NCI-H187 (cell line): ENCODE measurements around the gene B3GNT5.

Experiments used
- DNase-seq, 2 experiments: peaks; one replicate each; lab custom pipeline; 2025; lab: John Stamatoyannopoulos, UW

B3GNT5 gene

DNA sequence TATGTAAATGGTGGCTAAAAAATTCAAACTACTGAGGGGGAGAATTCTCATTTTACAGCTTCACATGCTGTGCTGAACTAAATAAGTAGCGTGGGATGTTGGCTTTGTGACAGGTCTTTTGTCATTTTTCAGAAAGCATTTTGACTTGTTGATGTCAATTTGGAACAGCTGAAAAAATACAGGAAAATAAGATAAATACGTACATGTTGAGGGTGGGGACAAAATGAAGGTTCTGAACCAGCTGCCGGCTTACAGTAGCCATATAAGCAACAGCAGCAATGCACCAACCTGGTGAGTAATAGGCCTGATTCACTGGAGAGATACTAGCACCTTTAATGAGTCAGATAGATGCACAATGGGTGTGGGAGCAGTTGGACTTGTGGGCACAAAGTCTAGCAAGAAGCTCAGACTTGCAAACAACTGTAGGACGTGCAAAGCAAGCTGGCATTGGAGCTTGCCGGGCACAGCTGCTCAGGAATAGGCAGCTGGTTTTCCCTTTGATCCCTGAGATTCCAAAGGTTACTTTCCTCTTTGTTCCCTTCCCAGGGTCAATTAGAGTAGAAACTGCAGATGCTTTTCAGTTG, 12.9 kb downstream of the B3GNT5 start:
- DNase-seq, result no peak

GRCh38 chr3:183266454-183266853, 13.4 kb downstream of the B3GNT5 start:
- DNase-seq, result no peak

- no peak for DNase-seq
These were observed 14.1 kb downstream of the B3GNT5 start for GRCh38 chr3:183267140-183267539.

DNA sequence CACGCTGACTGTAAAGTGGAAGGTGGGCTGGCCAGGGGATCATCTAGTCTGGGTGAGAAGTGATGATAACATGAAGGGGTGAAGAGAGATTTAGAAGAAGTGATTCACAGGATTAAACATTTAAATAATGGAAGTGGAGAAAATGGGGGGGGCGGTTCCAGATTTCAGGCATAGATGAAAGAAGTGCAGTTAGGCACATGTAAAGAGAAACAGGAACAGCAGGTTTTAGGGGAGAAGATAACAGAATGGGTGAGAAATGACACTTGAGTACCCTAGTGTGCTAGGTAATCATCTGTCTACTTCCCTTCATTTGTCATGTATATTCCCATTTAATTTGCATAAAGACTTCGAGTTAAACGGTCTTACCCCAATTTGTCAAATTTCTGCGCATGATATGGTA, 15.3 kb downstream of the B3GNT5 start:
- no peak for DNase-seq

GRCh38 chr3:183269345-183269744, 16.3 kb downstream of the B3GNT5 start:
- no peak for DNase-seq

DNA sequence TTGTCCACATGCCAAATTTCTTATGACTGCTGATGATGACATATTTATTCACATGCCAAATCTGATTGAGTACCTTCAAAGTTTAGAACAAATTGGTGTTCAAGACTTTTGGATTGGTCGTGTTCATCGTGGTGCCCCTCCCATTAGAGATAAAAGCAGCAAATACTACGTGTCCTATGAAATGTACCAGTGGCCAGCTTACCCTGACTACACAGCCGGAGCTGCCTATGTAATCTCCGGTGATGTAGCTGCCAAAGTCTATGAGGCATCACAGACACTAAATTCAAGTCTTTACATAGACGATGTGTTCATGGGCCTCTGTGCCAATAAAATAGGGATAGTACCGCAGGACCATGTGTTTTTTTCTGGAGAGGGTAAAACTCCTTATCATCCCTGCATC, 17.3 kb downstream of the B3GNT5 start:
- DNase-seq, result no peak

GRCh38 chr3:183272142-183272541, 19.1 kb downstream of the B3GNT5 start:
- no peak for DNase-seq

DNA sequence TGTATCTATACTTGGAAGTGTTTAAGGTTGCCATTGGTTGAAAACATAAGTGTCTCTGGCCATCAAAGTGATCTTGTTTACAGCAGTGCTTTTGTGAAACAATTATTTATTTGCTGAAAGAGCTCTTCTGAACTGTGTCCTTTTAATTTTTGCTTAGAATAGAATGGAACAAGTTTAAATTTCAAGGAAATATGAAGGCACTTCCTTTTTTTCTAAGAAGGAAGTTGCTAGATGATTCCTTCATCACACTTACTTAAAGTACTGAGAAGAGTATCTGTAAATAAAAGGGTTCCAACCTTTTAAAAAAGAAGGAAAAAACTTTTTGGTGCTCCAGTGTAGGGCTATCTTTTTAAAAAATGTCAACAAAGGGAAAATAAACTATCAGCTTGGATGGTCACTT, 19.7 kb downstream of the B3GNT5 start:
- no peak for DNase-seq

- DNase-seq, result no peak
These were observed 21.6 kb downstream of the B3GNT5 start for GRCh38 chr3:183274609-183275008.

GRCh38 chr3:183275418-183275817, 22.4 kb downstream of the B3GNT5 start:
- peak in 1 of 2 experiments; percentile 9 for DNase-seq

GRCh38 chr3:183275937-183276336, 22.9 kb downstream of the B3GNT5 start:
- no peak for DNase-seq

GRCh38 chr3:183277260-183277659, 24.2 kb downstream of the B3GNT5 start:
- DNase-seq, result no peak

DNA sequence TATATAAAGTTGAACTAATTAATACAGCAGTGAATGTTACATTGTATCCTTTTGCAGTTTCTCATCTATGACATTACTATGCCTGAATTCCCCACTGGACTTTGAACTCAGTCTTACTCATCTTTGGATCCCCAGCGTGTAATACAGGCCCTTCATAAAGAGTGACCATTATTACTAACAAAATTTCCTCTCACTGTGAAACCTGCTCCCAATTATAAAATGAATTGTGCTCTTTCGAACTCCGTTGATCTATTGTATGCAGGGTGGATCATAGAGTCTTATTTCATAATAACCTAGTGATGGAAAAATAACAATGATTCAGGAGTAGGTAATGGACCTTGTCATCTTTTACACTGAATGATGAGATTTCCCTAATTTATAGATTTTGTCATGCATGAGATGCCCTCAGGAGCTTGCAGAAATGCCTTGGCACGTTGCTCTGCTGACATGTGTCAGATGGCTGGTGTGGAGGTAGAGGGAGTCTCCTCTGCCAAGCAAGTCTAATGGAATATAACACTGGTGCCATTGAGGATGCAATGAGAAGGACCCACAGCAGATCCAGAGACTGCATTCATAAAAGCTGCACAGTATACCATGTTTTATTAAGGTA, 25.5 kb downstream of the B3GNT5 start:
- DNase-seq, result peak in 1 of 2 experiments; percentile 9

- no peak for DNase-seq
These were observed 26.3 kb downstream of the B3GNT5 start for GRCh38 chr3:183279371-183279770.

GRCh38 chr3:183281126-183281797, 28.2 kb downstream of the B3GNT5 start:
- peak in 1 of 2 experiments; percentile 48 for DNase-seq

- DNase-seq, result no peak
These were observed 30.8 kb downstream of the B3GNT5 start for GRCh38 chr3:183283886-183284285.

GRCh38 chr3:183284570-183284969, 31.5 kb downstream of the B3GNT5 start:
- DNase-seq, result no peak

- no peak for DNase-seq
These were observed 32.3 kb downstream of the B3GNT5 start for GRCh38 chr3:183285318-183285717.

- no peak for DNase-seq
These were observed 32.9 kb downstream of the B3GNT5 start for GRCh38 chr3:183285828-183286457.

GRCh38 chr3:183287301-183287971, 34.4 kb downstream of the B3GNT5 start:
- no peak for DNase-seq

DNA sequence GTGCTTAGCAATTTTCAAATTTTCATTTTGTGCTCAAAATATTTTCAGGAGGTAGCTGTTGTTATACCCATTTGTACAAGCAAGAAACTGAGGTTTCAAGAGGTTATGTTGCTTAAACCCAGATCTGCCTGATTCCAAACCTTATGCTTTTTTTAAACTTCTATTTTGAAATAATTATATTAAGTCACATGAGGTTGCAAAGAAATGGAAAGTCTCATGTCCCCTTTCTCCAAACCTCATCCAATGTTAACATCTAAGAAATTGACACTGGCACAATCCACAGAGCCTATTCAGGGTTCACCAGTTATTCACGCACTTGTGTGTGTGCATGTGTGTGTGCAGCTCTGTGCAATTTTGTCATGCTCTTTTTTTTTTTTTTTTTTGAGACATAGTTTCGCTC, 35.1 kb downstream of the B3GNT5 start:
- DNase-seq, result no peak

GRCh38 chr3:183290216-183290615, 37.2 kb downstream of the B3GNT5 start:
- no peak for DNase-seq
